ENCODE data around the gene ATPAF2. TPM values are rescaled to one million over a fixed set of nuclear protein-coding genes. Genes with fewer than 3 reads are reported as not detected.

The ATPAF2 gene
- total RNA-seq, 1 experiment from 2014 or later, result 38.8 TPM

GRCh38 chr17:17993852-17994251 lies 45.1 kb downstream of the ATPAF2 start:
- no peaks in the 10 kb centered on the region for H3K36me3 ChIP-seq (ENCODE audit: insufficient read depth, low read length)
- DNase-seq, result no peak
- no peak overlapping the region for H3K27ac ChIP-seq (ENCODE audit: low read length)
- no peaks in the 10 kb centered on the region for H3K79me2 ChIP-seq (ENCODE audit: low read length)
- H4K20me1 ChIP-seq (ENCODE audit: insufficient read depth, low read depth, low read length), result no peaks in the 10 kb centered on the region
- H3K4me1 ChIP-seq (ENCODE audit: low read length), result peaks cover 15% of the 10 kb centered on the region
- H3K4me3 ChIP-seq (ENCODE audit: low read length), result no peak overlapping the region
- no peak overlapping the region for H2AFZ ChIP-seq (ENCODE audit: low read length)
- no peaks in the 10 kb centered on the region for H3K9me2 ChIP-seq (replicated peaks; ENCODE audit: insufficient read depth, low read length)
- H3K27me3 ChIP-seq (ENCODE audit: low read length), result no peaks in the 10 kb centered on the region
- H3K9ac ChIP-seq (ENCODE audit: low read length), result no peak overlapping the region
- no peaks in the 10 kb centered on the region for H3K9me3 ChIP-seq (ENCODE audit: low read length)
- H3K4me2 ChIP-seq (ENCODE audit: low read depth, low read length, poor library complexity, severe bottlenecking), result no peak overlapping the region

- Histone ChIP-seq H3K36me3 (ENCODE audit: insufficient read depth, low read length) (no peaks in the 10 kb centered on the region), H3K4me3 (ENCODE audit: low read length) (no peak overlapping the region)
These were observed 45.6 kb downstream of the ATPAF2 start for GRCh38 chr17:17993366-17993765.

GRCh38 chr17:17990282-17990681 lies 48.7 kb downstream of the ATPAF2 start:
- no peak overlapping the region for H3K4me2 ChIP-seq (ENCODE audit: low read depth, low read length, poor library complexity, severe bottlenecking)
- H3K36me3 ChIP-seq (ENCODE audit: insufficient read depth, low read length), result no peaks in the 10 kb centered on the region
- H3K79me2 ChIP-seq (ENCODE audit: low read length), result no peaks in the 10 kb centered on the region
- H3K9me3 ChIP-seq (ENCODE audit: low read length), result no peaks in the 10 kb centered on the region
- H3K4me1 ChIP-seq (ENCODE audit: low read length), result peaks cover 15% of the 10 kb centered on the region
- no peak overlapping the region for H3K4me3 ChIP-seq (ENCODE audit: low read length)
- H3K9me2 ChIP-seq (replicated peaks; ENCODE audit: insufficient read depth, low read length), result no peaks in the 10 kb centered on the region
- no peaks in the 10 kb centered on the region for H4K20me1 ChIP-seq (ENCODE audit: insufficient read depth, low read depth, low read length)
- no peak overlapping the region for H2AFZ ChIP-seq (ENCODE audit: low read length)
- H3K27ac ChIP-seq (ENCODE audit: low read length), result no peak overlapping the region
- no peak for DNase-seq
- no peak overlapping the region for H3K9ac ChIP-seq (ENCODE audit: low read length)
- H3K27me3 ChIP-seq (ENCODE audit: low read length), result no peaks in the 10 kb centered on the region

More at GRCh38 chr17:17993366-17993765, 45.6 kb downstream of the ATPAF2 start:
- H3K4me1 ChIP-seq (ENCODE audit: low read length), result peaks cover 15% of the 10 kb centered on the region
- H3K9ac ChIP-seq (ENCODE audit: low read length), result no peak overlapping the region
- no peaks in the 10 kb centered on the region for H3K27me3 ChIP-seq (ENCODE audit: low read length)
- no peak overlapping the region for H2AFZ ChIP-seq (ENCODE audit: low read length)
- no peak for DNase-seq
- H3K4me2 ChIP-seq (ENCODE audit: low read depth, low read length, poor library complexity, severe bottlenecking), result no peak overlapping the region
- no peaks in the 10 kb centered on the region for H3K79me2 ChIP-seq (ENCODE audit: low read length)
- no peaks in the 10 kb centered on the region for H3K9me3 ChIP-seq (ENCODE audit: low read length)
- no peak overlapping the region for H3K27ac ChIP-seq (ENCODE audit: low read length)
- no peaks in the 10 kb centered on the region for H3K9me2 ChIP-seq (replicated peaks; ENCODE audit: insufficient read depth, low read length)
- no peaks in the 10 kb centered on the region for H4K20me1 ChIP-seq (ENCODE audit: insufficient read depth, low read depth, low read length)

DNA sequence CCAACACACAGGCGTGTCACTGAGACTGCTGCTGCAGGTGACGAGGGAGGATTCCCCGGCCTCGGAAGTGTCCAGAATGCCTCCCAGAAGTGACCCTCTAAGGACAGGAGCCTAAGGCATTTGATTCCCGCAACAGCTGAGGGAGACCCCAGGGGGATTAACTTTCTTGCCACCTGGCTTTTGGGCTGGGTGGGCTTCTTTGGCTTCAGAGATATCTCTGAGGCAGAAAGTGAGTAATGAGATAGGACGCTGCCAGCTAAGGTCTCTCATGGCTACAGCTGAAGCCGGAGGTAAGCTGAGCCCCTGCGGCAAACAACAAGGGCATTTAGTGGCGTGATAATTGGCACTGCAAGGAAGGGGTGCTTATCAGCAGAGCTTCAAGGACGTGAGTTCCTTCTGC lies 49.4 kb downstream of the ATPAF2 start:
- Histone ChIP-seq H3K79me2 (ENCODE audit: low read length) (no peaks in the 10 kb centered on the region), H3K9me3 (ENCODE audit: low read length) (no peaks in the 10 kb centered on the region), H3K4me1 (ENCODE audit: low read length) (peaks cover 11% of the 10 kb centered on the region), H3K36me3 (ENCODE audit: insufficient read depth, low read length) (no peaks in the 10 kb centered on the region), H3K9me2 (replicated peaks; ENCODE audit: insufficient read depth, low read length) (no peaks in the 10 kb centered on the region), H3K27me3 (ENCODE audit: low read length) (no peaks in the 10 kb centered on the region), H3K9ac (ENCODE audit: low read length) (no peak overlapping the region), H4K20me1 (ENCODE audit: insufficient read depth, low read depth, low read length) (no peaks in the 10 kb centered on the region), H3K4me2 (ENCODE audit: low read depth, low read length, poor library complexity, severe bottlenecking) (no peak overlapping the region), H3K4me3 (ENCODE audit: low read length) (no peak overlapping the region), H3K27ac (ENCODE audit: low read length) (no peak overlapping the region), H2AFZ (ENCODE audit: low read length) (no peak overlapping the region)
- DNase-seq, result no peak

DNA sequence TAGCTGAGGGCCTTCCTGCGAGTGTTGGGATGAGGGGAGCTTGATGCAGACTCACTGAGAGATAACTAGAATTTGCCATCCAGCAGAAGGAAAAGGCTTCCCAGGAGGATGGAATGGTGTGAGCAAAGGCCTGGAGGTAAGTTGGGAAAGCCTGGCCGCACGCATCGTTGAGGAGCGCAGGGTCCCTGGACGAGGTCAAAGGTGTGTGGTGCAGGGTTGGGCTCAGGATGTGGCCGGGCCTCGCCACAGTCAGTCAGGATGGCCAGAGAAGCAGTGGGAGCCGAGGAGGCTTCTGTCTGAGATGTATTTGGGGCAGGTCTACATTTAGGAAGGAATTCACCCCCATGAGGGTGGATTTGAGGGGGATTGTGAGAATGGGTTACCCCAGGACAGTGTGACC lies 49.9 kb downstream of the ATPAF2 start:
- Histone ChIP-seq H3K27me3 (ENCODE audit: low read length) (no peaks in the 10 kb centered on the region), H3K27ac (ENCODE audit: low read length) (no peak overlapping the region), H3K9ac (ENCODE audit: low read length) (no peak overlapping the region), H3K4me3 (ENCODE audit: low read length) (no peak overlapping the region), H3K79me2 (ENCODE audit: low read length) (no peaks in the 10 kb centered on the region), H2AFZ (ENCODE audit: low read length) (no peak overlapping the region), H3K4me2 (ENCODE audit: low read depth, low read length, poor library complexity, severe bottlenecking) (no peak overlapping the region), H3K9me3 (ENCODE audit: low read length) (no peaks in the 10 kb centered on the region), H3K4me1 (ENCODE audit: low read length) (peaks cover 6% of the 10 kb centered on the region), H4K20me1 (ENCODE audit: insufficient read depth, low read depth, low read length) (no peaks in the 10 kb centered on the region), H3K36me3 (ENCODE audit: insufficient read depth, low read length) (no peaks in the 10 kb centered on the region), H3K9me2 (replicated peaks; ENCODE audit: insufficient read depth, low read length) (no peaks in the 10 kb centered on the region)
- no peak for DNase-seq

GRCh38 chr17:17988427-17988945 lies 50.5 kb downstream of the ATPAF2 start:
- H3K4me3 ChIP-seq (ENCODE audit: low read length), result no peak overlapping the region
- peaks cover 3% of the 10 kb centered on the region; the same call in 1 of the 2 replicates for H3K4me1 ChIP-seq (ENCODE audit: low read length)

DNA sequence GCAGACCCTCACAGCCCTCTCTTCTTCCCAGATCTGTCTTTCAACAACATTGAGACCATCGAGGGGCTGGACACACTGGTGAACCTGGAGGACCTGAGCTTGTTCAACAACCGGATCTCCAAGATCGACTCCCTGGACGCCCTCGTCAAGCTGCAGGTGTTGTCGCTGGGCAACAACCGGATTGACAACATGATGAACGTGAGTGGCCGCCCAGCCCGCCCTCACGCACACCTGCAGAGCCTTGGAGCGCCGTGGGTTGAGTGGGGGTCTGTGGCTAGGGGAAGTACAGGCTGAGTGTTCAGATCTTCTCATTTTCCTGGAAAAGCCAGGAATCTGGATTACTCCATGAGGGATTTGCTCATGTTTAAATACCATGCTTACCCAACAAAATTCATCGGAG lies 51.1 kb downstream of the ATPAF2 start:
- H3K9me2 ChIP-seq (replicated peaks; ENCODE audit: insufficient read depth, low read length), result no peaks in the 10 kb centered on the region
- no peak overlapping the region for H2AFZ ChIP-seq (ENCODE audit: low read length)
- H3K79me2 ChIP-seq (ENCODE audit: low read length), result no peaks in the 10 kb centered on the region
- H3K4me3 ChIP-seq (ENCODE audit: low read length), result no peak overlapping the region
- H3K4me1 ChIP-seq (ENCODE audit: low read length), result peaks cover 3% of the 10 kb centered on the region; the same call in 1 of the 2 replicates
- no peaks in the 10 kb centered on the region for H4K20me1 ChIP-seq (ENCODE audit: insufficient read depth, low read depth, low read length)
- no peak overlapping the region for H3K27ac ChIP-seq (ENCODE audit: low read length)
- no peaks in the 10 kb centered on the region for H3K27me3 ChIP-seq (ENCODE audit: low read length)
- no peaks in the 10 kb centered on the region for H3K36me3 ChIP-seq (ENCODE audit: insufficient read depth, low read length)
- H3K4me2 ChIP-seq (ENCODE audit: low read depth, low read length, poor library complexity, severe bottlenecking), result no peak overlapping the region
- DNase-seq, result no peak
- no peaks in the 10 kb centered on the region for H3K9me3 ChIP-seq (ENCODE audit: low read length)
- H3K9ac ChIP-seq (ENCODE audit: low read length), result no peak overlapping the region

More at GRCh38 chr17:17988427-17988945, 50.5 kb downstream of the ATPAF2 start:
- no peak overlapping the region for H3K9ac ChIP-seq (ENCODE audit: low read length)
- no peak overlapping the region for H3K4me2 ChIP-seq (ENCODE audit: low read depth, low read length, poor library complexity, severe bottlenecking)
- no peaks in the 10 kb centered on the region for H3K79me2 ChIP-seq (ENCODE audit: low read length)
- no peaks in the 10 kb centered on the region for H3K27me3 ChIP-seq (ENCODE audit: low read length)
- H4K20me1 ChIP-seq (ENCODE audit: insufficient read depth, low read depth, low read length), result no peaks in the 10 kb centered on the region
- no peak for DNase-seq
- no peak overlapping the region for H3K27ac ChIP-seq (ENCODE audit: low read length)
- no peaks in the 10 kb centered on the region for H3K36me3 ChIP-seq (ENCODE audit: insufficient read depth, low read length)
- H3K9me2 ChIP-seq (replicated peaks; ENCODE audit: insufficient read depth, low read length), result no peaks in the 10 kb centered on the region
- no peaks in the 10 kb centered on the region for H3K9me3 ChIP-seq (ENCODE audit: low read length)
- no peak overlapping the region for H2AFZ ChIP-seq (ENCODE audit: low read length)

- Histone ChIP-seq H3K4me1 (ENCODE audit: low read length) (peaks cover 3% of the 10 kb centered on the region; the same call in 1 of the 2 replicates), H2AFZ (ENCODE audit: low read length) (no peak overlapping the region), H3K4me3 (ENCODE audit: low read length) (no peak overlapping the region), H3K36me3 (ENCODE audit: insufficient read depth, low read length) (no peaks in the 10 kb centered on the region), H3K9me2 (replicated peaks; ENCODE audit: insufficient read depth, low read length) (no peaks in the 10 kb centered on the region), H3K9me3 (ENCODE audit: low read length) (no peaks in the 10 kb centered on the region), H3K9ac (ENCODE audit: low read length) (no peak overlapping the region), H4K20me1 (ENCODE audit: insufficient read depth, low read depth, low read length) (no peaks in the 10 kb centered on the region), H3K27ac (ENCODE audit: low read length) (no peak overlapping the region), H3K4me2 (ENCODE audit: low read depth, low read length, poor library complexity, severe bottlenecking) (no peak overlapping the region), H3K79me2 (ENCODE audit: low read length) (no peaks in the 10 kb centered on the region), H3K27me3 (ENCODE audit: low read length) (no peaks in the 10 kb centered on the region)
- no peak for DNase-seq
These were observed 51.6 kb downstream of the ATPAF2 start for GRCh38 chr17:17987187-17987896.

Measured in Karpas-422 (cell line).